Naive thymus-derived CD8-positive, alpha-beta T cell (primary cell): ENCODE data around the gene PHF8. TPM values are rescaled to one million over a fixed set of nuclear protein-coding genes. Genes with fewer than 3 reads are reported as not detected.

Experiments
- ATAC-seq, 2 donors: fragments of 150-1000 bp; cut with Tn5 transposase in 1 of 2; sonication (Bioruptor Pico), chemical (Tn5 transposase) in 1 of 2; 1 replicate in 1 of 2; 2 replicates in 1 of 2; pipeline ENCODE4 v1.10.0; 2021; ENCODE audit warnings: mild to moderate bottlenecking in 2 of 2, moderate library complexity in 2 of 2
- POLR2A ChIA-PET: fragments of 350-600 bp; sonication (Branson Sonifier 250); formaldehyde crosslinking; loops from one replicate; lab custom pipeline; 2021; ENCODE audit warnings: antibody characterized with exemption; lab: Charles Lee
- DNase-seq, 10 donors: peaks; one replicate each; pipeline versions ENCODE4 v3.0.0 to v3.0.0-alpha.2; 2020 to 2022
- H3K27ac Mint-ChIP-seq, 10 donors: one replicate each; pipeline ENCODE4 v1.8.0; 2020 to 2022; ENCODE audit warnings: mild to moderate bottlenecking in 10 of 10, mixed read lengths in 10 of 10, moderate library complexity in 4 of 10, inconsistent platforms in 1 of 10
- H3K27me3 Mint-ChIP-seq, 5 donors: one replicate each; pipeline ENCODE4 v1.8.0; 2021 to 2022; ENCODE audit warnings: mixed read lengths in 5 of 5
- H3K36me3 Mint-ChIP-seq, 3 donors: one replicate each; pipeline ENCODE4 v1.8.0; 2020 to 2022; ENCODE audit warnings: mixed read lengths in 3 of 3, mild to moderate bottlenecking in 2 of 3, inconsistent platforms in 1 of 3
- H3K4me1 Mint-ChIP-seq, 4 donors: one replicate each; pipeline ENCODE4 v1.8.0; 2021 to 2022; ENCODE audit warnings: mixed read lengths in 4 of 4
- H3K4me3 Mint-ChIP-seq, 10 donors: one replicate each; pipeline ENCODE4 v1.8.0; 2020 to 2022; ENCODE audit warnings: mild to moderate bottlenecking in 10 of 10, mixed read lengths in 10 of 10, moderate library complexity in 6 of 10, inconsistent platforms in 1 of 10
- H3K9me3 Mint-ChIP-seq, 9 donors: one replicate each; pipeline ENCODE4 v1.8.0; 2020 to 2022; ENCODE audit warnings: mixed read lengths in 9 of 9, mild to moderate bottlenecking in 3 of 9, inconsistent platforms in 1 of 9, moderate library complexity in 1 of 9
- polyA plus RNA-seq, 3 donors: library from polyadenylated mRNA; unstranded; fragments of 300-500 nt; fragmentation: Illumina TruSeq; gene quantifications; one replicate each; pipeline ENCODE4 v1.2.3, GENCODE V29; 2021
- total RNA-seq, 8 experiments: library from RNA in 2 of 8; stranded (reverse) in 2 of 8; gene quantifications; one replicate each; pipeline ENCODE4 v1.2.3 and lab custom pipeline; 2021 to 2026

Gene PHF8
- total and polyA plus RNA-seq, 5 experiments from 2014 or later = 12.0 to 62.9 (median 16.3) TPM

DNA sequence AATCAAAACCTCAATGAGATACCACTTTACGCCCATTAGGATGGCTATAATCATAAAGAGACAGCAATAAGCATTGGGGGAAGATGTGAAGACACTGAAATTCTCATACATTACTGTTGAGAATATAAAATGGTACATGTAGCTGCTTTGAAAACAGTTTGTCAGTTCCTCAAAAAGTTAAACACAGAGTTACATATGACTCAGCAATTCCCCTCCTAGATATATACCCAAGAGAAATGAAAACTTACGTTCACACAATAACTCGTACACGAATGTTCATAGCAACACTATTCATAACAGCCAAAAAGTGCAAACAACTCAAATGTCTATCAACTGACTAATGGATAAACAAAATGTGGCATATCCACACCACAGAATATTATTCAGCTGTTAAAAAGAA is 36.6 kb downstream of the PHF8 start:
- H3K9me3 Mint-ChIP-seq = no peaks in the 10 kb centered on the region
- H3K4me1 Mint-ChIP-seq = peaks cover 0 to 5% (median under 1%) of the 10 kb centered on the region in 4 donors
- H3K27me3 Mint-ChIP-seq = no peaks in the 10 kb centered on the region
- ATAC-seq (no peak), DNase-seq (no peak)
- H3K27ac Mint-ChIP-seq = no peak overlapping the region
- POLR2A ChIA-PET = no interaction called here
- H3K4me3 Mint-ChIP-seq = no peak overlapping the region
- H3K36me3 Mint-ChIP-seq = peaks cover 0 to 75% (median 4%) of the 10 kb centered on the region in 3 donors

DNA sequence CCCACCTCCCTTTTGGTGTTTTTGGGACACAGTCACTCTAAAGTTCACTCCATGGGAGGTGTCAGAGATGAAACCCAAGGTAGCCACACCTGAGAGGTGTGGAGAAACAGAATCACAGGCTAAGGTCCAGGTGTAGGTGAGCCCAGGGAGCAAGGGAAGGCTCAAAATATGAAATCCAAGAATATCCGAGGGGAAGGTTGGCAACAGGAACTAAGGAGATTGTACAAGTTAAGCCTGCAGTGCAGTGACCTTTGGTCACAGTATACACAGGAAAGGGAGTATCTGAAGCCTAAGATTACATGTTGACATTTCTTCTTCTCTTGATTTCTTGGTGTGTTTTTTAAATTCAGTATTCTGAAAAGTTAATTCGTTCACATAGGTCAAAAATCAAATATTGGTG is 46.5 kb downstream of the PHF8 start:
- POLR2A ChIA-PET = no interaction called here
- Mint-ChIP-seq H3K36me3 (peaks cover 4 to 83% (median 21%) of the 10 kb centered on the region in 3 donors), H3K9me3 (no peaks in the 10 kb centered on the region), H3K4me1 (no peaks in the 10 kb centered on the region), H3K27ac (peak overlapping the region in 1 of 10 donors; percentile 41), H3K27me3 (no peaks in the 10 kb centered on the region), H3K4me3 (no peak overlapping the region)
- ATAC-seq (no peak), DNase-seq (no peak)

DNA sequence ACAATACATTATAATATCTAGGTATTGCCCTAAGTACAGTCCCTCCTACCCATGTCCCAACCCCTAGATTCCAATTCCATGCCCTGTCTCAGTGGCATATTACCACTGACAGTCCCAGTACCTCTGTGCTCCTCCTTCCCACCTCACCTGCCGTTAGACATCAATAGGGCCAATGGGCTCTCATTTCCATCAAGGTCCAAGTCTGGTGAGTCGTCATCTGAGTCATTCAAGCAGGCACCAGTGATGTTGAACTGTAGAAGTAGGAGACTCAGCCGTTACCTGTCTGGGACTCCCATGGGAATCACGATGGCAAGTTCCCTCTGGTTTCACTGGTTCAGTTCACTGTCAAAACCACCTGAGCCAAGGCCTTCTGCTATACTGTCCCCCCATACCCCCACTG is 51.7 kb downstream of the PHF8 start:
- Mint-ChIP-seq H3K27me3 (no peaks in the 10 kb centered on the region), H3K4me3 (no peak overlapping the region), H3K27ac (no peak overlapping the region), H3K9me3 (no peaks in the 10 kb centered on the region), H3K4me1 (no peaks in the 10 kb centered on the region), H3K36me3 (peaks cover 0 to 66% (median 8%) of the 10 kb centered on the region in 3 donors)
- DNase-seq (no peak), ATAC-seq (no peak)
- POLR2A ChIA-PET = no interaction called here

DNA sequence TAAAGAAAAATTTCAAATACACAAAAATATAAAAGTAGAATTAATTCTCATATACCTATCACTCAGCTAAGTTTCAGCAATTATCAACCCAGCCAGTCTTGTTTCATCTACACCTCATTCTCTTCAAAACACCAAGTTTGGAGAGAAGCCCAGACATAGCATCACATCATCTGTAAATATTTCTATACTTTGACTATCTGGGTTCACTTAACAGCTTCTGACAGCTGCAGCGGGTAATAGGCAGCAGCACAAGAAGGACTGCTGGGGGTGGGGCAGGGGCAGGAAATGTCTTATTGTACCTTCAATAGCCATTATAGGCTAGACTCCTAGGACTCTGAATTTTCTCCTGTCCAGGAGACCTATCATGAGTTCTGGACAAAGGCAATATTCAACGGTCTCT is 54.1 kb downstream of the PHF8 start:
- POLR2A ChIA-PET = no interaction called here
- ATAC-seq = no peak
- Mint-ChIP-seq H3K4me3 (no peak overlapping the region), H3K4me1 (no peaks in the 10 kb centered on the region), H3K27me3 (no peaks in the 10 kb centered on the region), H3K27ac (no peak overlapping the region), H3K9me3 (no peaks in the 10 kb centered on the region), H3K36me3 (peaks cover 0 to 70% (median 10%) of the 10 kb centered on the region in 3 donors)
- no peak for DNase-seq

DNA sequence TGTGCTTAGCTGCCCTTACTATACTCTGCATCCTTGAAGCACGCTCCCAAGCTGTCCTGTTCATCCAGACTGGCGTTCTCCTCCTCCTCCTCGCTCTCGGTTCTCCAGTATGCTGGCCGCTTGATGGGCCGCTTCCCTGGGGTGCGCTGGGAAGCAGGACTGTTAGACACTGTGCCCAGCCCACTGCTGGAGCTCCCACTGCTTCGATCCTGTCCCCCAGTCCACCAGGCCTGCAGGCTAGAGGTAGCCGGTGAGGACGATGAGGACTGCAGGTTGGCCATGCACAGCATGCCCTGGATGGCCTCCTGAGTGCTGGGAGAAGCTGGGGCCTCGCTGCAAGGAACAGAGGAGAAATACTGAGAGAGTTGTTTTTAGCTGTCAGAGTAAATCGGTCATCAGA is 59.4 kb downstream of the PHF8 start:
- ATAC-seq = no peak

DNA sequence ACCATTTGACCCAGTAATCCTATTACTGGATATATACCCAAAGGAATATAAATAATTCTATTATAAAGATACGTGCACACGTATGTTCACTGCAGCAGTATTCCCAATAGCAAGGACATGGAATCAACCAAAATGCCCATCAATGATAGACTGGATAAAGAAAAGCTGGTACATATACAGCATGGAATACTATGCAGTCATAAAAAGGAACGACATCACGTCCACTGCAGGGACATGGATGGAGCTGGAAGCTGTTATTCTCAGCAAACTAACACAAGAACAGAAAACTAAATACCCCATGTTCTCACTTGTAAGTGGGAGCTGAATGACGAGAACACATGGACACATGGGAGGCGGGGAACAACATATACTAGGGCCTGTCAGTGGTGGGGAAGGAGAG is 69.7 kb downstream of the PHF8 start:
- Mint-ChIP-seq H3K36me3 (peaks cover 27 to 73% (median 51%) of the 10 kb centered on the region in 3 donors), H3K27me3 (no peaks in the 10 kb centered on the region), H3K9me3 (peaks cover 0 to 4% (median 0%) of the 10 kb centered on the region in 9 donors), H3K4me1 (peaks cover 0 to 12% (median 6%) of the 10 kb centered on the region in 4 donors), H3K4me3 (no peak overlapping the region), H3K27ac (no peak overlapping the region)
- POLR2A ChIA-PET = no interaction called here
- ATAC-seq (no peak), DNase-seq (no peak)

More for the DNA sequence above, 59.4 kb downstream of the PHF8 start:
- no peaks in the 10 kb centered on the region for H3K27me3 Mint-ChIP-seq
- no peak for DNase-seq
- H3K27ac Mint-ChIP-seq = no peak overlapping the region
- no peaks in the 10 kb centered on the region for H3K4me1 Mint-ChIP-seq
- H3K9me3 Mint-ChIP-seq = no peaks in the 10 kb centered on the region
- no peak overlapping the region for H3K4me3 Mint-ChIP-seq
- POLR2A ChIA-PET = no interaction called here
- peaks cover 0 to 84% (median 12%) of the 10 kb centered on the region in 3 donors for H3K36me3 Mint-ChIP-seq

DNA sequence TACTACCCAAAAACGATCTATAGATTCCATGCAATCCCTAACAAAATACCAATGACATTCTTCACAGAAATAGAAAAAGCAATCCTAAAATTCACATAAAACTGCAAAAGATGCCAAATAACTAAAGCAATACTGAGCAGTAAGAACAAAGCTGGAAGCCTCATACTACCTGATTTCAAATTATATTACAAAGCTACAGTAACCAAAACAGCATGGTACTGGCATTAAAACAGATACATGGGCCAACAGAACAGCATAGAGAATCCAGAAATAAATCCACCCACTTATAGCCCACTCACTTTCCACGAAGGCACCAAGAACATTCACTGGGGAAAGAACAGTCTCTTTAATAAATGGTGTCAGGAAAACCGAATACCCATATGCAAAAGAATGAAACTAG is 74.7 kb downstream of the PHF8 start:
- no peaks in the 10 kb centered on the region for H3K27me3 Mint-ChIP-seq
- H3K36me3 Mint-ChIP-seq = peaks cover 20 to 72% (median 48%) of the 10 kb centered on the region in 3 donors
- no peak overlapping the region for H3K4me3 Mint-ChIP-seq
- H3K9me3 Mint-ChIP-seq = peaks cover 0 to 11% (median 0%) of the 10 kb centered on the region in 9 donors
- no peak for ATAC-seq
- POLR2A ChIA-PET = no interaction called here
- no peak for DNase-seq
- peaks cover 0 to 18% (median 6%) of the 10 kb centered on the region in 4 donors for H3K4me1 Mint-ChIP-seq
- H3K27ac Mint-ChIP-seq = peak overlapping the region in 1 of 10 donors; percentile 20

DNA sequence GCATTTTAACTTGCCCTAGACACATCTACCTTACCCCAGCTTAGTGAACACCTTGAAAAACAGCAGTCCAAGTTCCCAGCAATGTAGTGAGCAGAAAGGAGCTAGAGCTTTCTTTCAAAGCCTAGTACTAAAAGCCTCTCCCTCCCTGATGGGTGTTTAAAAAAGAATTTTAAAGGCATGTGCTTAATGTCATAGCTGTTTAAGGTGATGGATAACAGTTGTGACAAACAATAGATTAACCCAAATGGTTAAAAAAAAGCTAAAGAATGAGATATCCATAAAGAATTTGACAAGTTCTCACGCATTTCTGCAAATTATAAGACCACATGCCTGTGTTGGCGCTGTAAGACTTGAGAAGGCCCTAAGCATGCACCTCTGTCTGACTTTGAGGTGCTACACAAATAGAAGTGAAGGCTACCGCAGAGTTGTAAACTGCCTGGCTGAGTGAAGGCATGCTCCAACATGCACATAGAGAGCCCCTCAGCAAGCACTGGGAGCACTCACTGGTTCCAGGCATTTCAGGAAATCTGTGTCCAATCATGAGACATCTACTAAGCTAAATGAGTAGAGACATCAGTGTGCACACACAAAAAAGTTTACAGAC is 94.0 kb downstream of the PHF8 start:
- ATAC-seq (no peak), DNase-seq (no peak)
- H3K27me3 Mint-ChIP-seq = no peaks in the 10 kb centered on the region
- H3K4me1 Mint-ChIP-seq = peaks cover 0 to 2% (median 0%) of the 10 kb centered on the region in 4 donors
- no peaks in the 10 kb centered on the region for H3K9me3 Mint-ChIP-seq
- POLR2A ChIA-PET = no interaction called here
- H3K36me3 Mint-ChIP-seq = peaks cover 7 to 75% (median 9%) of the 10 kb centered on the region in 3 donors
- H3K4me3 Mint-ChIP-seq = no peak overlapping the region
- peak overlapping the region in 1 of 10 donors; percentile 19 for H3K27ac Mint-ChIP-seq

DNA sequence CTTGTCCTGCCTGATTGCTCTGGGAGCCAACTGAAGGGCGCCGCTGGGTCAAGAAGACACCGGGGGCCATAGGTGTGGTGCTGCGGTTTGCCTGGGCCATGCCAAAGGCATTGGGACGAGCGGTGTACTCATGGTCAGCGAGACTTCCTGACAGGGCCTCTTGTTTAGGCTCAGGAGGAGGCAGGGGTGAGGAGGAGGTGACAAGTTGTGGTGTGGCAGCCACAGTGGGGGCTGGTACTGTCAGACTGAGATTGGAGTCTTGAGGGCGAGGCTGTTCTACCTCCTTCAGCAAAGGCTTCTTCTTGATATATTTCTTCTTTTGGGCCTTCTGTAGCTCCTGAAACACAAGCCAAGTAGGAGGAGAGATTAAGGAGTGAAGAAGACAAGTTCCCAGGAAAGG is 104.1 kb downstream of the PHF8 start:
- DNase-seq = no peak
- POLR2A ChIA-PET = no interaction called here
- H3K36me3 Mint-ChIP-seq = peaks cover 0 to 67% (median 18%) of the 10 kb centered on the region in 3 donors
- H3K4me1 Mint-ChIP-seq = peaks cover 11 to 26% (median 25%) of the 10 kb centered on the region in 4 donors
- peak overlapping the region in 3 of 10 donors; percentile 24 to 86 (median 70) for H3K27ac Mint-ChIP-seq
- no peaks in the 10 kb centered on the region for H3K9me3 Mint-ChIP-seq
- no peak overlapping the region for H3K4me3 Mint-ChIP-seq
- H3K27me3 Mint-ChIP-seq = no peaks in the 10 kb centered on the region
- no peak for ATAC-seq

DNA sequence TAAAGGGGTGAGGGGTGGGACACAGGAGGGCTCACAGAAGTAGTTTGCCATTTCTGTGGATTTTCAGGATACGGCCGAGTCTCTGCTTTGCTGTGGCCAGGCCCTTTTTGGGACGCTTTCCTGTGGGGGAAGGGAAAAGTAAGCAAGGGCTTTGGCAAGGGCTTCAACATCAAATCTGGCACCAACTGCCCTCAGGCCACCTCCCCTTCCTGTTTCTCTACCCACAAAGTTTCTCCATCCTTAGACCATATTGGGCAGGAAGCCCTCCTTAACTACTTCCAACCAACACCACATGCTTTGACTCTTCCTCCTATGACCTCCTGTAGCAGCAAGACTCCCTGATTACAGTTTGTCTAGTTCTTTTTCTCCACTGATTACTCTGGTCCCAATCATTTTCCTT is 105.1 kb downstream of the PHF8 start:
- H3K9me3 Mint-ChIP-seq = peaks cover 0 to 2% (median 0%) of the 10 kb centered on the region in 9 donors
- POLR2A ChIA-PET = no interaction called here
- DNase-seq (no peak), ATAC-seq (no peak)
- no peak overlapping the region for H3K4me3 Mint-ChIP-seq
- H3K27ac Mint-ChIP-seq = peak overlapping the region in 7 of 10 donors; percentile 20 to 86 (median 53)
- no peaks in the 10 kb centered on the region for H3K27me3 Mint-ChIP-seq
- peaks cover 0 to 64% (median 18%) of the 10 kb centered on the region in 3 donors for H3K36me3 Mint-ChIP-seq
- peaks cover 14 to 30% (median 25%) of the 10 kb centered on the region in 4 donors for H3K4me1 Mint-ChIP-seq

DNA sequence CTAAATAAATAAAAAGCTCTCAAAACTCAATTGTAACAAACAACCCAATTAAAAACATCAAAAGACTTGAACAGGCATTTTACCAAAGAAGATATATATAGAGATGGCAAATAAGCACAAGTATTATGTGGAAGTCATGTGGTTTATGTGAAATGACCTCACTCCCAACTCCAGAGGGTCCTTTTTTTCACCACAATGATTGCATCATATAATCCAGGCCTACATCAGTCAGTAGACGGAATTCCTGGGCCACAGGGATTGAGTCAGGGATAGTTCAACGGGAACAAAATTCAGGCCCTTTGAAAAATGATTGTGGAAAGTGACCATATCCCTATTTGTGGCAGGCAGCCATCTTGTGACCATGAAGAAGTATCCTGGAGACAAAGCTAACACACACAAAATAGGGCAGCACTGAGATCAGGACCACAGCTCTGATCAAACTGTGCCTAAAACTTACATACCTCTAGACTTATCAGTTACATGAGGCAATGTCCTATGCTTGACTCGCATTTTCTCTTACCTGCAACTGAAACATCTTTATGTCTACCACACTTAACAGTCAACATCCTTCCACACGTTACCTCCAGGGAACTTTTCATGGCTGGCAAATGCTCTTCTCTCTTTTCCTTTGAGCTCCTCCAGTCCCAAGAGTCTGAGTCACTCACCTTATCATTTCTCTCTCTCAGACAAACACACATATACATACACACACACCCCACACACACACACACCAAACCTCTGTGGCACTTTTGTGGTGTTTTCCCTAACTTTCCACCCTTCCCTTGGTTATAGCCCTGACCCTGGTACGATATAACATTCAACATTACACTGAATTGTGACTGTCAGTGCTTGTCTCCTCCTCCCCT is 113.5 kb downstream of the PHF8 start:
- ATAC-seq (no peak), DNase-seq (no peak)
- H3K9me3 Mint-ChIP-seq = peaks cover 0 to 8% (median 0%) of the 10 kb centered on the region in 9 donors
- POLR2A ChIA-PET = no interaction called here
- H3K27ac Mint-ChIP-seq = no peak overlapping the region
- H3K27me3 Mint-ChIP-seq = no peaks in the 10 kb centered on the region
- H3K4me3 Mint-ChIP-seq = no peak overlapping the region
- no peaks in the 10 kb centered on the region for H3K36me3 Mint-ChIP-seq
- peaks cover 3 to 9% (median 5%) of the 10 kb centered on the region in 4 donors for H3K4me1 Mint-ChIP-seq

DNA sequence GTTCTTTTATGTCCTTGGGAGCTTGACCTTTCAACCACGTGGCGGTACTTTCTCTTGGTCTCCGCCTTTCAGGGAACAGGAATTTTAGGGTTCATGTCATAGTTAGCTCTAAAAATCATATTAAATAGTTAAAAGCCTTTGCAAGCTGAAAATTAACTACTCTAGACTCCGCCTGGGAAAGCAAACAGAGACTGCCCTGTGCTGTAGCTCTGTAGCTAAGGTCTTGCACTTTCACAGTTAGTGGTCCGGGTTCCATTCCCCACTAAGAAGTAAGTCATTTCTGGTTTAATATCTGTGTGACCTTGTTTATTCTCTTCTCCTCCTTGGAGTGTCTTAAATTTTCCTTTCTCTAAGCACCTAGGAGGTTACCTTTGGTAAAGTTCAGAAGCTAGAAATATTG is 118.2 kb downstream of the PHF8 start:
- Mint-ChIP-seq H3K27ac (no peak overlapping the region), H3K9me3 (no peaks in the 10 kb centered on the region), H3K27me3 (peaks cover 0 to 3% (median 0%) of the 10 kb centered on the region in 5 donors), H3K4me1 (peaks cover 0 to 2% (median 0%) of the 10 kb centered on the region in 4 donors), H3K36me3 (no peaks in the 10 kb centered on the region), H3K4me3 (no peak overlapping the region)
- POLR2A ChIA-PET = no interaction called here
- DNase-seq (no peak), ATAC-seq (no peak)

DNA sequence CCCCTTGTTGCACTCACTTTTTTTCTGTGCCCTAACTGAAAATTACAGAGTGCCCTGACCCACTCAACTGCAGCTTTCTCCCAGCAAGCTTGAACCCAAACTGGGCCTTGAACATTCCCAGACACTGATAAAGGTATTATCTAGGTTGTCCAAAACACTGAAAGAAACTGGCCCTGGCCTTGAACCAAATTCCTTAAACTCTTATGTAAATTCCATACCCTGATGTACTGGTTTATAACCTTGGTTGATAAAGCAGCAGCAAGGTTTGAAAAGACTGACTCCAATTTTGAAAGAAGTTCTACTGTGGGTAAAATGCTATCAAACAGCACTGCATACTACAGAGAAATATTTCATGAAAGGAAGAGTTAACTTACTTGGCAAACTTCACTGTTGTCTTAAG is 125.6 kb downstream of the PHF8 start:
- peaks cover 0 to 8% (median 0%) of the 10 kb centered on the region in 5 donors for H3K27me3 Mint-ChIP-seq
- H3K36me3 Mint-ChIP-seq = no peaks in the 10 kb centered on the region
- H3K4me3 Mint-ChIP-seq = no peak overlapping the region
- no peak overlapping the region for H3K27ac Mint-ChIP-seq
- POLR2A ChIA-PET = no interaction called here
- DNase-seq (no peak), ATAC-seq (no peak)
- no peaks in the 10 kb centered on the region for H3K9me3 Mint-ChIP-seq
- H3K4me1 Mint-ChIP-seq = peaks cover 0 to 2% (median 0%) of the 10 kb centered on the region in 4 donors
